DND-41 (cell line): ENCODE data around the gene RCAN2.

ENCODE experiments used
- EZH2 ChIP-seq: IDR thresholded peaks from 3 replicates; pipeline ENCODE4 v1.6.1; 2012; ENCODE audit warnings: borderline replicate concordance, low read depth, mild to moderate bottlenecking, moderate library complexity, low read length, inconsistent platforms; ENCODE audit not compliant: severe bottlenecking
- TF ChIP-seq, protein P1 (sequence below): IDR thresholded peaks from 2 replicates; pipeline ENCODE4 v1.5.1; 2012; ENCODE audit warnings: borderline replicate concordance, low read length, moderate library complexity, mild to moderate bottlenecking; ENCODE audit not compliant: poor library complexity, severe bottlenecking; ENCODE audit errors: extremely low read depth

- TF ChIP-seq, protein P1, sequence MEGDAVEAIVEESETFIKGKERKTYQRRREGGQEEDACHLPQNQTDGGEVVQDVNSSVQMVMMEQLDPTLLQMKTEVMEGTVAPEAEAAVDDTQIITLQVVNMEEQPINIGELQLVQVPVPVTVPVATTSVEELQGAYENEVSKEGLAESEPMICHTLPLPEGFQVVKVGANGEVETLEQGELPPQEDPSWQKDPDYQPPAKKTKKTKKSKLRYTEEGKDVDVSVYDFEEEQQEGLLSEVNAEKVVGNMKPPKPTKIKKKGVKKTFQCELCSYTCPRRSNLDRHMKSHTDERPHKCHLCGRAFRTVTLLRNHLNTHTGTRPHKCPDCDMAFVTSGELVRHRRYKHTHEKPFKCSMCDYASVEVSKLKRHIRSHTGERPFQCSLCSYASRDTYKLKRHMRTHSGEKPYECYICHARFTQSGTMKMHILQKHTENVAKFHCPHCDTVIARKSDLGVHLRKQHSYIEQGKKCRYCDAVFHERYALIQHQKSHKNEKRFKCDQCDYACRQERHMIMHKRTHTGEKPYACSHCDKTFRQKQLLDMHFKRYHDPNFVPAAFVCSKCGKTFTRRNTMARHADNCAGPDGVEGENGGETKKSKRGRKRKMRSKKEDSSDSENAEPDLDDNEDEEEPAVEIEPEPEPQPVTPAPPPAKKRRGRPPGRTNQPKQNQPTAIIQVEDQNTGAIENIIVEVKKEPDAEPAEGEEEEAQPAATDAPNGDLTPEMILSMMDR: no peak
- TF ChIP-seq EZH2: no peak
Measured at GRCh38 chr6:46190889-46191288, 300.4 kb downstream of the RCAN2 start.
